ENCODE data around the gene SCYL1.
"Not testable (repeated sequence)": the region's sequence is repeated elsewhere in the genome, so short reads cannot be mapped to it uniquely, and the experiment has no call there.

SCYL1 gene

DNA sequence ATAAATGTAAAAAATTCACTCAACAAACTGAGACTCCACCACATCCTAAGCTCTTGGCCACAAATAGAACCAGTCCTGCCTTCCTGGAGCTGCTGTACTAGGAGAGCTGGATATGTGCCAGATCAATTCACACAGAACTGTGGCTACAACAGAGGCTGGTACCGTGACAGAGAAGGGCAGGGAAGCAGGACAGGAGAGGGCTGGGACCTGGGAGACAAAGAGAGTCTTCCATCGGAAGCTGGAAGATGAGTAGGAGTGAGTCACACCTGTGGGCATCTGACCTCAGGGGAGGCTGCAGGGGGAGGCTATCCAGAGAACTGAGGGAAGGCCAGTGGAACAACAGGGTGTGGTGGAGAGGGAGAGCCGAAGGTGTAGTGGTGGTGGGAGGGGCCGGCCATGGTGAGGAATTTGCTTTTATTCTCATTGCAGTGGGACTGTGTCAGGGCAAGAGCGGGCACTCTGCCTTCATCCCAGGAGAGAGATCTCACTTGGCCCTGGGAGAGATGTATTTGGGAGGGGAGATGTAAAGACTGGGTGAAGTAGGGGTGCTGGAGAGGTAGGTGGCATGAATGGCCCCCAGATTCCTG is 35.2 kb downstream of the SCYL1 start:
- TF ChIP-seq, protein P1, sequence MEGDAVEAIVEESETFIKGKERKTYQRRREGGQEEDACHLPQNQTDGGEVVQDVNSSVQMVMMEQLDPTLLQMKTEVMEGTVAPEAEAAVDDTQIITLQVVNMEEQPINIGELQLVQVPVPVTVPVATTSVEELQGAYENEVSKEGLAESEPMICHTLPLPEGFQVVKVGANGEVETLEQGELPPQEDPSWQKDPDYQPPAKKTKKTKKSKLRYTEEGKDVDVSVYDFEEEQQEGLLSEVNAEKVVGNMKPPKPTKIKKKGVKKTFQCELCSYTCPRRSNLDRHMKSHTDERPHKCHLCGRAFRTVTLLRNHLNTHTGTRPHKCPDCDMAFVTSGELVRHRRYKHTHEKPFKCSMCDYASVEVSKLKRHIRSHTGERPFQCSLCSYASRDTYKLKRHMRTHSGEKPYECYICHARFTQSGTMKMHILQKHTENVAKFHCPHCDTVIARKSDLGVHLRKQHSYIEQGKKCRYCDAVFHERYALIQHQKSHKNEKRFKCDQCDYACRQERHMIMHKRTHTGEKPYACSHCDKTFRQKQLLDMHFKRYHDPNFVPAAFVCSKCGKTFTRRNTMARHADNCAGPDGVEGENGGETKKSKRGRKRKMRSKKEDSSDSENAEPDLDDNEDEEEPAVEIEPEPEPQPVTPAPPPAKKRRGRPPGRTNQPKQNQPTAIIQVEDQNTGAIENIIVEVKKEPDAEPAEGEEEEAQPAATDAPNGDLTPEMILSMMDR (IDR thresholded peaks at IDR 0.05; ENCODE audit: borderline replicate concordance, control extremely low read depth, extremely low read depth, insufficient read depth, missing control alignments), result no peak
- in situ Hi-C loops (cut with MboI; ENCODE audit: low sequenced_read_pairs, unreplicated experiment), result no loop called here
- no peak for DNase-seq (ENCODE audit: low spot score)

DNA sequence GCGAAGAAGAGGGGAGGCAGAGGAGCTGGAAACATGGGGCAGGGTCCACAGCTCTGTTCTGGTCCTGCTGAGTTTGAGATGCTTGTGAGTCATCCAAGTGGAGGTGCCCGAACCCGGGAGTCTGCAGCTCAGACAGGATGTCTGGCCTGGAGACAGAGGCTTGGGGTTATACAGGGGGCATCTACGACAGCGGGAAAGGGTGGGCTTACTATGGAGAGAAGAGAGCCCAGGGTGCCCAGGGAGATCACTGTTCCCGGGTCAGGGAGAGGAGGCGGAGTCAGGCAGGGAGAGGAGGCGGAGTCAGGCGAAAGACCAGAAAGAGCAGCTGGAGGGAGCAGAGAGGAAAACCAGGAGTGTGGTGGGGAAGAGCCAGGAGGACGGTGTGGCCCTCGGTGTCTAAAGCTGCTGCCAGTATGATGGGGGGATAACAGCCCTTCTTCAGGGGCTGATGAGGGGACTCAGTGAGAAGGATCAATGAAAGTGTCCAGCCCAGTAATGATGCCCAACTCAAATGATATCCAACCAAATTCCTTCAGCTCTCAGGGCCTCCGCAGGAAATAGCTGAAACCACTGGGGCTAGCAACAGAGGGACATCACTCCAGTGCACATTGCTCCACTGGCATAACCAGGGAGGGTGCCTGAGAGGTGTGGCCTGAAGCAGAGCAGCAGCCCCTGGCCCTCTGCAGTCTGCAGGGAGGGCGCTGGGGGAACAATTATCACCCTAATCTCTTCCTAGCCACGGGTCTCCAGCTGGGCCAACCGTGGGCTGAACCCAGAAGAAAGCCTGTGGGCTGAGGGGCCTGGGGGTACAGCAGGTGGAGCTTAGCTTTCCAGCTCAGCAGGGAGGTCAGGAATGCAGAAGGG is 35.9 kb downstream of the SCYL1 start:
- TF ChIP-seq, protein P1 (IDR thresholded peaks at IDR 0.05; ENCODE audit: borderline replicate concordance, control extremely low read depth, extremely low read depth, insufficient read depth, missing control alignments), result no peak
- in situ Hi-C loops (cut with MboI; ENCODE audit: low sequenced_read_pairs, unreplicated experiment), result no loop called here
- no peak for DNase-seq (ENCODE audit: low spot score)

DNA sequence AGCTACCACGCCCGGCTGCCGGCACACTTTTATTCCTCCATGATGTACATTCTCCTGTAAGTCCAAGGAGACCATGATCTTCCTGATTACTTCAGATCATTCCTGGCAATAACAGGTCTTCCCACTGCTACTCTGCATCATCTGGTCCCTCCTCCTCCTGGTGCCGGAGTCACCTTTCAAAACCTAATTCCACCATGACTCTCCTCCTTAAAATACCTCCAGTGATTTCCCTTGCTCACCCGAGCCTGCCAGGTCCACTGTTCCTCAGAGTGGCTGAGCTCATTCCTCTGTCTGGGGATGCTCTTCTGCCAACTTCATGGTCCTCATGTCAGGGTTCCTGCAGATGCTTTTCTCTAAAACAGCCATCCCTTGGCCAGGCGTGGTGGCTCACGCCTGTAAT is 37.1 kb downstream of the SCYL1 start:
- in situ Hi-C loops (cut with MboI; ENCODE audit: low sequenced_read_pairs, unreplicated experiment), result no loop called here
- TF ChIP-seq, protein P1 (IDR thresholded peaks at IDR 0.05; ENCODE audit: borderline replicate concordance, control extremely low read depth, extremely low read depth, insufficient read depth, missing control alignments), result no peak
- no peak for DNase-seq (ENCODE audit: low spot score)

DNA sequence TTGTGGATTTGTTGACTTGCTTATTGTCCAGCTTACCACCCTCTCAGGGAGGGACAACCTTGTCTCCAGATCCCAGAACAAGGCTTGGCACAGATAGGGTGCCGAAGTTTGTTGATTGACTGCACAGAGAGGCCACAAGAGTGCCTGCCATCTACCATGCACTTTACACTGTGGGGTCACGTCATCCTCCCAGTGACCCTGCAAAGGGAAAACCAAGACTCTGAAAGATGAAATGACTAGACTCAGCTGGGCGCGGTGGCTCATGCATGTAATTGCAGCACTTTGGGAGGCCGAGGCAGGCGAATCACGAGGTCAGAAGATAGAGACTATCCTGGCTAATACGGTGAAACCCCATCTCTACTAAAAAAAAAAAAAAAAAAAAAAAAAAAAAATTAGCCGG is 37.9 kb downstream of the SCYL1 start:
- no peak for DNase-seq (ENCODE audit: low spot score)
- in situ Hi-C loops (cut with MboI; ENCODE audit: low sequenced_read_pairs, unreplicated experiment), result no loop called here
- TF ChIP-seq, protein P1 (IDR thresholded peaks at IDR 0.05; ENCODE audit: borderline replicate concordance, control extremely low read depth, extremely low read depth, insufficient read depth, missing control alignments), result no peak

DNA sequence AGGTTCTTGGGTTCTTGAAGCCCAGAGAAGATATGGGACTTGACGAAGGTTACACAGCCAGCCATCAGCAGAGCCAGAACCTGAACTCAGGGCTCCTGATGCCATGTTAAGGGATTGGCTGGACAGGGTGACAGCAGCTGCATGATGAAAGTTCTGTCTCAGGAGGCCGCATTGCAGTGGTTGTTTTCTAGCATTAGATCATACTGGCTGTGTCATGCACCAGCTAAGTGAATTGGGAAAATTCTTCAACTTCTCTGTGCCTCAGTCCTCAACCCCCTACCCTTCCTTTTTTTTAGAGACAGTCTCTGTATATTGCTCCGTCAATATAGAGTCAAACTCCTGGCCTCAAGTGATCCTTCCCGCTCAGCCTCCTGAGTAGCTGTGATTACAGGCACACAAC is 38.7 kb downstream of the SCYL1 start:
- DNase-seq (ENCODE audit: low spot score), result no peak
- TF ChIP-seq, protein P1 (IDR thresholded peaks at IDR 0.05; ENCODE audit: borderline replicate concordance, control extremely low read depth, extremely low read depth, insufficient read depth, missing control alignments), result no peak
- in situ Hi-C loops (cut with MboI; ENCODE audit: low sequenced_read_pairs, unreplicated experiment), result no loop called here

DNA sequence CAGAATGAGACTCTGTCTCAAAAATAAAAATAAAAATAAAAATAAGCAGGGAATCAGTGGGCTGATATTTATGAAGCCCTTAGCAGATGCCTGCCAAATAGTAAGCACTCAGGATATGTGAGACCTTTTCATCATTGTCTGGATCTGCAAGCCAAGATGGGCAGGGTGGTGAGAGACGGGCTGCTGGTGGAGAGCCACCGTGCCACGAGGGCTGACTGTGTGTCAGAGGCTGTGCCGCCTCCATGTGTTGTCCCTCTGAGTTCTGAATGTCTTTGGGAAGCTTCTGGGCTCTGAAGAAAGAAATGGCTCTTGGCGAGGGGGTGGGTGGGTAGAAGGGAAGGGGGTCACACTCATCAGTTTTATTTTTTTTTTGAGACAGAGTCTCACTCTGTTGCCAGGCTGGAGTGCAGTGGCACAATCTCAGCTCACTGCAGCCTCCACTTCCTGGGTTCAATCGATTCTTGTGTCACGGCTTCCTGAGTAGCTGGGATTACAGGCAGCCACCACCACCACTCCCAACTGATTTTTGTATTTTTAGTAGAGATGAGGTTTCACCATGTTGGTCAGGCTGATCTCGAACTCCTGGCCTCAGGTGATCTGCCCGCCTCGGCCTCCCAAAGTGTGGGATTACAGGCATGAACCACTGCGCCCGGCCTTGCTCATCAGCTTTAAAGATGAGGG is 40.1 kb downstream of the SCYL1 start:
- DNase-seq (ENCODE audit: low spot score); in situ Hi-C loops (cut with MboI; ENCODE audit: low sequenced_read_pairs, unreplicated experiment): not testable (repeated sequence)
